GM21515 (cell line): ENCODE data around the gene STK31.
"Not testable (repeated sequence)": the region's sequence is repeated elsewhere in the genome, so short reads cannot be mapped to it uniquely, and the experiment has no call there.

ENCODE experiments used
- ATAC-seq: cut with Tn5 transposase; IDR thresholded peaks from one replicate; pipeline ENCODE4 v1.9.1; 2021; ENCODE audit not compliant: unreplicated experiment

STK31 gene

DNA sequence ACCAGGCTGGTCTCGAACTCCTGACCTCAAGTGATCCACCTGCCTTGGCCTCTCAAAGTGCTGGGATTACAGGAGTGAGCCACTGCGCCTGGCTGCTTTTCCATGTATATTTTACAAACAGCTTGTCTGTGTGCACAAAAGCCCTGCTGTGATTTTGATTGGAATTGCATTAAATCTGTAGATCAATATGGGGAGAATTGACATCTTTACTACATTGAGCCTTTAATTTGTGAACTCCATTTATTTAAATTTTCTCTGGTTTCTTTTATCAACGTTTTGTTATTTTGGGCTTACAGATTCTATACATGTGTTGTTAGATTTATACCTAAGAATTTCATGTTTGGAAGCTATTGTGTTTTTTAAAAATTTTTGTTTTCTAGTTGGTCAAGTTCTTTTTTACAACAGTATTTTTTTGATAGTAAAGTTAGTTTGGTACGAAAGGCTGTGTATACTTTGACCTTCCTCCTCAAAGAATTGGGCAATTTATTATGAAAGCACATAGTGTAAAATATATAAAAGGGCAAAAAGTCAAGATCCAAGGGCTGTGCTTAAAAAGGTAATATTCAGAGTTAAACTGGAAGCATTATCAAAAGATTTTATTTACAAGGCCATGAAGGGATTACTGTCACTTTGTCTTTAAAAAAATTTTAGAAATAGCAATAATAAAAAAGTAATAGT, 92.8 kb downstream of the STK31 start:
- ATAC-seq, result no peak

DNA sequence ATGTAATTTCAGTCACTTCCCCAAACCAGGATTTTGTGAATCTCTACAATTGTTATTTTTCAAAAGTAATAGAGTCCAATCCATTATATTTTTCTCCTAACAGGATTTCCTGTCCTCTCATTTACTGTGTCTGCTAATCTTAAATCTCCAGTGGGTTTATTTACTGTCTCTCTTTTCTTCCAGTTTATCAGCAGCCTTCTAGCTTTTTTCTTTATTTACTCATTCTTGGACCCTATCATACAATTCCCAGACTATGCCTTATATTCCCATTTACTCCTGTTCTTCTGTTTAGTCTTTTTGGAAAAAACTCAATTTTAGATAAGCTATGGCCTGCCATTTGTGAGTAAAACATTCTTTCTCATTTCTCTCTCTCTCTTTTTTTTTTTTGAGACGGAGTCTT, 94.7 kb downstream of the STK31 start:
- no peak for ATAC-seq

- ATAC-seq, result no peak
These were observed 98.4 kb downstream of the STK31 start for GRCh38 chr7:23808421-23808820.

GRCh38 chr7:23810099-23810498, 100.1 kb downstream of the STK31 start:
- no peak for ATAC-seq

DNA sequence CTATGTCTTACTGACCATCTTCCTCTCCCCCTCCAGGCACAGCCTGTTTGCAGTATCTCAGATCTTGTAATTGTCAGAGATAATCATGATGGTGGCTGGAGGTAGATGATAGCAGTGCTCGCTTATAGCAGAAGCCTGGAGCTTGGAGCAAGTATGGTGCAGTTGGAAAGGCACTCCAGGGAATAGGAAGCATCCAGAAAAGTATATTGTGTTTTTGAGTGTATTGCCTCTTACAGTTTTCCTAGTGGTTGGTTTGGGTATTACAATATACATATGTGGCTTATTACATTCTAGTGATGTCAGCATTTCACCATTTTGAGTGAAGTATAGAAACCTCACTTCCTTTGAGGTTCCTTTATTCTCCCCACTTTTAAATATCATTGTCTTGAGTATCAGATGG, 101.5 kb downstream of the STK31 start:
- no peak for ATAC-seq

DNA sequence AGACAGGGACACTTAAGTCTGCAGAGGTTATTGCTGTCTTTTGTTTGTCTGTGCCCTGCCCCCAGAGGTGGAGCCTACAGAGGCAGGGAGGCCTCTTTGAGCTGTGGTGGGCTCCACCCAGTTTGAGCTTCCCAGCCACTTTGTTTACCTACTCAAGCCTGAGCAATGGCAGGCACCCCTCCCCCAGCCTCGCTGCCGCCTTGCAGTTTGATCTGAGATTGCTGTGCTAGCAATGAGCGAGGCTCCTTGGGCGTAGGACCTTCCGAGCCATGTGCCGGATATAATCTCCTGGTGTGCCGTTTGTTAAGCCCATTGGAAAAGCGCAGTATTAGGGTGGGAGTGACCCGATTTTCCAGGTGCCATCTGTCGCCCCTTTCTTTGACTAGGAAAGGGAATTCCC, 118.1 kb downstream of the STK31 start:
- not testable (repeated sequence) for ATAC-seq

DNA sequence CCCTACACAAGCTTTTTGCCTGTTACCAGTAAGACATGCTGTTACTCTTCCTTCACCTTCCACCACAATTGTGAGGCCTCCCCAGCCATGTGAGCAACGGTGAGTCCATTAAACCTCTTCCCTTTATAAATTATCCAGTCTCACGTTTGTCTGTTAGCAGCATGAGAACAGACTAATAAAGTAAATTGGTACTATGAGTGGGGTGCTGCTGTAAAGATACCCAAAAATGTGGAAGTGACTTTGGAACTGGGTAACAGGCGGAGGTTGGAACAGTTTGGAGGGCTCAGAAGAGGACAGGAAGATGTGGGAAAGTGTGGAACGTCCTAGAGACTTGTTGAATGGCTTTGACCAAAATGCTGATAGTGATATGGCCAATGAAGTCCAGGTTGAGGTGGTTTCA, 122.7 kb downstream of the STK31 start:
- ATAC-seq, result not testable (repeated sequence)

DNA sequence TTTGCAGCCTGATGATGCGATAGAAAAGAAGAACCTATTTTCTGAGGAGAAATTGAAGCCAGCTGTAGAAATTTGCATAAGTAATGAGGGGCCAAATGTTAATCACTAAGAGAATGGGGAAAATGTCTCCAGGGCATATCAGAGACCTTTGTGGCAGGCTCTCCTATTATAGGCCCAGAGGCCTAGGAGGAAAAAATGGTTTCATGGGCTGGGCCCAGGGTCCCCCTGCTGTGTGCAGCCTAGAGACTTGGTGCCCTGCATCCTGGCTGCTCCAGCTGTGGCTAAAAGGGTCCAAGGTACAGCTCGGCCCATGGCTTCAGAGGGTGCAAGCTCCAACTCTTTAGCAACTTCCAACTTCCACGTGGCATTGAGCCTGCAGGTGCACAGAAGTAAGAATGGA, 123.4 kb downstream of the STK31 start:
- ATAC-seq, result no peak

GRCh38 chr7:23844837-23845236, 134.8 kb downstream of the STK31 start:
- not testable (repeated sequence) for ATAC-seq

GRCh38 chr7:23852135-23852534, 142.1 kb downstream of the STK31 start:
- no peak for ATAC-seq

DNA sequence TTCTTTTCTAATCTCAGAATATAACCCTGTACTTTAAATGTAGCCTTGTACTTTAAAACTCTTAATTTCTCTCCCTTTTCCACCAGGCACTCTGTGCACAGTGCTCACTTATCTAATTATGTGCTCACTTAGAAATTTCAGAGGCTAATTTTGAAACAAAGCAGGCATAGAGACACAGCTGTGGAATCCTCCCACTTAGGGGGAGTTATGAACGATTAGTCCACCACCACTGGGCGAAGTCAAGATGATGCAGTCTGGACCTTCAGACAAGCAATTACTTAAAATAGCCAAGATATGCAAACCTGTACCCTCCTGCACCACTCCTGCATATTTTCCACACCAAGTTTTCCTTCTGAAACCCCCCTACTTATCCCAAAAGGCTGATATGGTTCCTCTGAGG, 143.0 kb downstream of the STK31 start:
- ATAC-seq, result no peak

DNA sequence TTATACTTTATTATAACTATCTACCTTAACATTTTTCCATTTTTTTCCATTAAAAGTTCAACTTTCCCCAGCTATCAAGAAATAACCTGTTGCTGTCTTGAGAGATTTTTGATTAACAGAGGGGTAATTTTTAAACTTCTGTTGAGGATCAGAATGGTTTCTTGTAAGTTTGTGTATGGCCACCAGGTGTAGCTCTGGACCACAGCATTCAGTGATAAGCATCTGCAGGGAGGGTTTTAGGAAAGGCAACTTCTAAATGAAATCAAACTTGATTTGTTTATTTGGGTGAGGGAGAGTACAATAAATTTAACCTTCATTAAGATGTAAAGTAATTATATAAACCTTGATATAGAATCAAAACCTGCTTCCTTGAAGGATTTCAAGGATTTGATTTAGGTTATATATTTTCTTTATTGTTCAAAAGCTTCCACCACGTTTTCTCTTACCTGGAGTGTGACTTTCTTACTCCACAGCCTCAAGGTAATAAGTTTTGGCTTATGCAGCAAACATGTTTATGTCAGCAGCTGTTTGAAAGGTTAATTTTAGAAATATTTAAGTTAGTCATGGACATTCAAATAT, 153.3 kb downstream of the STK31 start:
- ATAC-seq, result no peak

GRCh38 chr7:23864973-23865372, 155.0 kb downstream of the STK31 start:
- no peak for ATAC-seq

DNA sequence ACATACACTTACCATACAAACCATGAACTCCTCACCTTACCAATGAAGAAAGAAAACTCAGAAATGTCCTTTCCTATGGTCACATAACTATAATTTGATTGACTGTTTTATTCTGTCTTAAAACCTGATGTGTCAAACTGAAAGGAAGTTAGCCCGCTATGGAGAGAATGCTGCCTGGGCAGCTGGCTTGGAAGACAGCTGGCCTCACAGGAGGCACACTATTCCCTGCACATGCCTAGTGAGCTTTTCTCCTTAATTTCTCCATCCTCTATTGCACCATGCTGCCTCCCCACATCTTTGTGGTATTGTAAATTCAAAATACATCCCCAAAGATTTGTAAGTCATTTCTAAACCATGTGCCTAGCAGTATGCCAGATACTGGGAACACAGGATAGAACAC, 163.3 kb downstream of the STK31 start:
- ATAC-seq, result no peak

DNA sequence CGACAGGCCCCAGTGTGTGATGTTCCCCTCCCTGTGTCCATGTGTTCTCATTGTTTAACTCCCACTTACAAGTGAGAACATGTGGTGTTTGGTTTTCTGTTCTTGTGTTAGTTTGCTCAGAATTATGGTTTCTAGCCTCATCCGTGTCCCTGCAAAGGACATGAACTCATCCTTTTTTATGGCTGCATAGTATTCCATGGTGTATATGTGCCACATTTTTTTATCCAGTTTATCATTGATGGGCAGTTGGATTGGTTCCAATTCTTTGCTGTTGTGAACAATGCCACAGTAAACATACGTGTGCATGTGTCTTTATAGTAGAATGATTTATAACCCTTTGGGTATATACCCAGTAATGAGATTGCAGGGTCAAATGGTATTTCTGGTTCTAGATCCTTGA, 166.5 kb downstream of the STK31 start:
- ATAC-seq, result not testable (repeated sequence)
